SK-N-MC (cell line): ENCODE data around the gene SMARCB1.

Experiments
- EZH2 ChIP-seq: fragments of 200-600 bp; sonication (generic); IDR thresholded peaks from one replicate; pipeline ENCODE4 v1.6.1; 2017; ENCODE audit warnings: antibody characterized with exemption
- FOXP2 ChIP-seq: optimal IDR thresholded peaks from 2 replicates; pipeline ENCODE3; 2011; ENCODE audit warnings: mild to moderate bottlenecking, moderate library complexity; ENCODE audit not compliant: insufficient read depth; ENCODE audit errors: extremely low read length, control extremely low read depth
- POLR2AphosphoS5 ChIP-seq: IDR thresholded peaks from 2 replicates; pipeline ENCODE4 v1.6.1; 2012; ENCODE audit warnings: mild to moderate bottlenecking, low read depth, low read length, borderline replicate concordance

DNA sequence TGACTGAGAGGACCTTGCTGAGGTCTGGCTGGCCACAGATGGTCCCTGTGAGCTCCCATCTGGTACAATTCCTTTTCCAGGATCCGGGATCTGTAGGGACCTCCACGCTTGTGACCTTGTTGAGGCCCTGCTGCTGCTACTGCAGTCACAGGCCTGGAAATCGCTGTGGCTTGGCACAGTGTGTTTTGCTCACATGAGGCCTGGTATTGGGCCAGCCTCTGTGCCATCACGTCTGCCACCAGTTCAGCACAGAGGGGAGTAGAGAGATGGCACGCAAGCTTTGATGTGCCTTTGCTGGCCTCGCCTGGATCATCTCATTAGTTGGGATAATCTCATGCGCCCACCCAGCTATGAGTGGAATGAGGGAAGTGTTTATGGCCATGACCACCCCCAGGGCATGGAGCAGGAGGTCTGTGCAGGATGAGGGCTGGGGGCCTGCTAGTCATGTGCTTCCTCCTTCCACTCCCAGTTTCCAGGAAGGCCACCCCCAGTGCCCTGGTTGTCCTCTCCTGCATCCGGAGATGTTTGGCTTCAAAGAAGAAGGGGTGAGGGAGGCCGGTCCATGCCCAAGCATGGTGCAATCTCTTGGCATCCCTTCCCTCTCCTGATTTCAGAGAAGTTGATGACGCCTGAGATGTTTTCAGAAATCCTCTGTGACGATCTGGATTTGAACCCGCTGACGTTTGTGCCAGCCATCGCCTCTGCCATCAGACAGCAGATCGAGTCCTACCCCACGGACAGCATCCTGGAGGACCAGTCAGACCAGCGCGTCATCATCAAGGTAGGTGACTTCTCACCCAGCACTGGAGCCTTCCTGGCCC lies 29.6 kb downstream of the SMARCB1 start:
- no peak for TF ChIP-seq POLR2AphosphoS5
- TF ChIP-seq EZH2: no peak
- TF ChIP-seq FOXP2: no peak
